GM19324 (cell line): ENCODE data around the gene WASHC3.

ENCODE experiments used
- ATAC-seq: cut with Tn5 transposase; IDR thresholded peaks from one replicate; pipeline ENCODE4 v1.9.1; 2021; ENCODE audit warnings: mild to moderate bottlenecking, moderate library complexity; ENCODE audit not compliant: unreplicated experiment, low FRiP score

WASHC3 gene

DNA sequence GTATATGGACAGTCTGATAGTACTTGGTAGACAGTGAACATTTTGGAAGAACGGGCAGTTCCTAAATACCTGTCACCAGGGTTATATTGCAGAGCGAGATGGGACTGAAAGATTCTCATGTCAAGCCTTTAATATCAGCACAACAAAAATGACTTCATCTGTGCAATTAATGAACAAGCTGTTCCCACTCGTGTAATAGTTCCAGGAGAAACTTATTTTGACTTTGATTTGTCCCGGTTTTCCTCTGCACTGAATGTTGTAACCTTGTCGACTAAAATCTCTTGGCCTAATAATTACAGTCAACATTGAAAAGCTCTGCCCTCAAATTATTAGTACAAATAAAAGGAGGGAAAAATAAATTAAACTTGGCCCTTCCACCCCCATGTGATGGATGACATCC is 79.5 kb downstream of the WASHC3 start:
- ATAC-seq: no peak

DNA sequence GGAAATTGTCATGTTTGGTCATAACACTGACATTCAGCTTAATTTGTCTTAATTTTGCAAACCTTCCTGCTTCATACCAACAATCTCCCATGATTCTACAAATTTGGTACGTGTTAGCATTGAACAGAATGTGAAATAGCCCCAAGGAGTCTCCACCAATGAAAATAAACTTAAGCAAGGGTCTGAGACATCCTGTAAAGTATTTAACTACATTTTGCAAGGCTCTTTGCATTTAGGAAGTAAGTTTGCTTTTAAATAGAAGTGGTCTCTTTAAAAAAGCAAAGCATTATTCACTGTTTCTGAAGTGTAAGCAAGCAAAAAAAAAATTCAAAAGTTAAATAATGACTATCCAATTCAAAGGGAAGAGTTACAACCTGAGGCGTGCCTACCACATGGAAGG is 79.9 kb downstream of the WASHC3 start:
- ATAC-seq: no peak

DNA sequence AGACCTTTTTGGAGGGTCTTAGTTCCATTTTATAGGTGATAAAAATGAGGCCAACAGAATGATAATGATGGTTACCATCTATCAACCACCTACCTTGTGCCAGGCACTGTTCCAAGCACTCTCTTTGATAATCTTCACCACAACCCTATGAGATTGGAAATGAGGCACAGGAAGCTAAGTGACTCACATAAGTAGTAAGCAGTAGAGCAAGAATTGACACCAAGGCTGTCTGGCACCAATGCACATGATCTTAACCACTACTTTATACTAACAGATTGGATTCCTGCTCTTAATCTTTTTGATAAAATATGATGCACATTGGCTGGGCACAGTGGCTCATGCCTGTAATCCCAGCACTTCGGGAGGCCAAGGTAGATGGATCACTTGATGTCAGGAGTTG is 93.0 kb downstream of the WASHC3 start:
- no peak for ATAC-seq

DNA sequence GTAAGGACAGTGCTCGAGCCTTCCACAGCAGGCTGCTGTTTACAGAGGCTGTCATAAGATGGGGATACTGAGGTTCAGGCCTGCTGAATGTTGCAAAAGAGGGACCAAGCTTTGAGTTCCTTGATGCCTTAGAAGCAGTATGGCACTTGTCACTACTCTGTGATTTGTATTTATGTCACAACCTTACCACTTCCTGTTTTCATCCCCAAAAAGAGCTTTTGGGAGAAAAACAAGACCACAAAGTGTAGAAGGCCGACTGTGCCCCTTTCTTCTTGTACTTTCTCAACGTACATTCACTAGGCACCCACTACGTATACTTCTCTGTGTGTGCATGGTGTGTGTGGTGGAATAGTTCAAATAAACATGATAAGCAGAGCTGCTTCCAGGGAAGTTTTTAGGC is 94.3 kb downstream of the WASHC3 start:
- ATAC-seq: no peak

DNA sequence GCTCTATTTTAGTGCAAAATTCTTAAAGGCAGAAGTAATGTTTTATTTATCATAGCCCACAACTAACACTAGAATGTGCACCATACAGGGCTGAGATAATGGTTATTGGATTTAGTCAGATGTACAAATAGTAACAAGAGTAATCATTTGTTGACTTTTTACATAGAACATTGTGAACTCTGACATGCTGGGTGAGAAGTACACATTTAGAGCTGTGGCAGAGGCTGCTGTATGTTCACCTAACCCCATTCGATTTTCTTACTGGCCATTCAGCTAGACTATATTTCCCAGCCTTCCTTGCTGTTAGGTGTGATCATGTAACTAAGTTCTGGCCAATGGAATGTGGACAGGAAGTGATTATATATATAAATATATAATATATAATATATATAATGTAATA is 95.3 kb downstream of the WASHC3 start:
- no peak for ATAC-seq

DNA sequence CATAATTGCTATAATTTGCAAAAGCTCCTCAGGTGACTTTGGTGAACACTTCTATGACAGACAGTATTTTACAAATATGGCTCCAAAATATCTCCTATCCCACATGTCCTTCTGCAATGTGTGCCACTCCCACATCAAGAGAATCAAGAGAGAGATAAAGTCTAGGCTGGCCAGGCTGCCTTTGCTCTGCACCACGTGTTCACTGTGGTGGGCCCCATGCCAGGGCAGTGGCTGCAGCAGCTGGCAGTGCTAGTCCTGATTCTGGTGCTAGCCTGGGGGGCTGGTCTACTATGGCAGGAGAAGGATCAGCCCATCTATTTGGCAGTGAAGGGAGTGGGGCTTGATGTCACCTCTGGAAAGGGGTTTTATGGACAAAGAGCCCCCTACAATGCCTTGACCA is 98.1 kb downstream of the WASHC3 start:
- no peak for ATAC-seq
